HFF-Myc (cell line): ENCODE measurements around the gene ANAPC4.
A peak's percentile ranks its signal among the peaks of the same experiment; 100 is the strongest.

Source experiments
- DNase-seq: peaks from one replicate; pipeline ENCODE4 v3.0.0-alpha.2; 2011; ENCODE audit warnings: low read depth; ENCODE audit errors: extremely low read depth
- H3K4me3 ChIP-seq: replicated peaks from 2 replicates; pipeline ENCODE4 v1.5.1; 2011; ENCODE audit warnings: low read depth, mild to moderate bottlenecking, control low read depth, low read length
- TF ChIP-seq, protein P1 (sequence below): IDR thresholded peaks from 2 replicates; pipeline ENCODE4 v1.5.1; 2012; ENCODE audit warnings: mild to moderate bottlenecking, low read depth, low read length, control low read depth; ENCODE audit errors: missing control alignments

ANAPC4 gene

DNA sequence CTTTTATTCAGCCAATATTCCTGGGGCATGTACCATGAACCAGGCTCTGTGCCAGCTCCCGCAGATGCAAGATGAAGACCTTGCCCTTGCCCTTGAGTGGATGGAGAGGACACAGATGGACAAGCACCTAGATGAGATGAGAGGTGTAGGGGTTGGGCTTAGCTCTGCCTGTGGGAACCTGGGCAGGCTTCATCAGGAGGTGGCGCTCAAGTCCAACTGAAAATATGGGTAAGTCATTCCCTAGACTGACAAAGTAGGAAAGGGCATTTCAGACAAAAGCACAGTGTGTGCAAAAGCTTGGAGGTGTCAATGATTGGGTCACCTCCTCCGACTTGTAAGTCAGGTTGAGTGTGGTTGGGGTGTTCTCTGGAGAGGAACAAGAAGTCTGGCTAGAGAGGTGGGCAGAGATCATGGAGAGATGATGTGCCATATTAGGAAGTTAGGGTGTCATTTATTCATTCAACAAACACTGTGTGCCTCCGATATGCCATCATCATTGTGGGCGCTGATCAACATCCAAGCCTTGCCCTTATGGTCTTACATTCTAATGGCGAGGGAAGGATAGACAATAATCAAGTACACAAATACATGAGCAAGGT, 64.6 kb downstream of the ANAPC4 start:
- TF ChIP-seq, protein P1, sequence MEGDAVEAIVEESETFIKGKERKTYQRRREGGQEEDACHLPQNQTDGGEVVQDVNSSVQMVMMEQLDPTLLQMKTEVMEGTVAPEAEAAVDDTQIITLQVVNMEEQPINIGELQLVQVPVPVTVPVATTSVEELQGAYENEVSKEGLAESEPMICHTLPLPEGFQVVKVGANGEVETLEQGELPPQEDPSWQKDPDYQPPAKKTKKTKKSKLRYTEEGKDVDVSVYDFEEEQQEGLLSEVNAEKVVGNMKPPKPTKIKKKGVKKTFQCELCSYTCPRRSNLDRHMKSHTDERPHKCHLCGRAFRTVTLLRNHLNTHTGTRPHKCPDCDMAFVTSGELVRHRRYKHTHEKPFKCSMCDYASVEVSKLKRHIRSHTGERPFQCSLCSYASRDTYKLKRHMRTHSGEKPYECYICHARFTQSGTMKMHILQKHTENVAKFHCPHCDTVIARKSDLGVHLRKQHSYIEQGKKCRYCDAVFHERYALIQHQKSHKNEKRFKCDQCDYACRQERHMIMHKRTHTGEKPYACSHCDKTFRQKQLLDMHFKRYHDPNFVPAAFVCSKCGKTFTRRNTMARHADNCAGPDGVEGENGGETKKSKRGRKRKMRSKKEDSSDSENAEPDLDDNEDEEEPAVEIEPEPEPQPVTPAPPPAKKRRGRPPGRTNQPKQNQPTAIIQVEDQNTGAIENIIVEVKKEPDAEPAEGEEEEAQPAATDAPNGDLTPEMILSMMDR = peak; percentile 80
- no peak for DNase-seq

DNA sequence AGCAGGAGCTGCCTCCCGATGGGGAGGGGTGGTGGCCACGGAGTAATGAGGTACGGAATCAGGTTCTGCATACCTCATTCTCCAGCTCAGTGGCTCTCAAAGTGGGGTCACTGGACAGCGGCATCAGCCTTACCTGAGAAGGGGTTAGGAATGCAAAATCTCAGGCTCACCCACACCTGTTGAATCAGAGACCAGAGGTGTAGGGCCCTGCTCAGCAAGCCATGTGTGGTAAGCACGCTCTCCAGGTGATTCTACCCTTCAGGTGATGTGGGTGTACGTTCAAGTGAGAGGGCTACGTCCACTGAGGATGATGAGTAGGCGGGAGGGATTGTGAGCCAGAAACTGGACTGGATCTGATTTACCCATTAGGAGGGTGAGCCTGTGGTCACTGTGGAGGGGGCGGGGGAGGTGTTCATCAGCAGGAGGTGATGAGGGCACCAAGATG, 65.8 kb downstream of the ANAPC4 start:
- H3K4me3 ChIP-seq = no peak overlapping the region
- DNase-seq = no peak
- TF ChIP-seq, protein P1 = no peak

More for the DNA sequence above, 64.6 kb downstream of the ANAPC4 start:
- no peak overlapping the region for H3K4me3 ChIP-seq

GRCh38 chr4:25443851-25444250, 66.8 kb downstream of the ANAPC4 start:
- TF ChIP-seq, protein P1 = no peak
- no peak overlapping the region for H3K4me3 ChIP-seq
- no peak for DNase-seq

GRCh38 chr4:25446611-25447010, 69.5 kb downstream of the ANAPC4 start:
- no peak for DNase-seq
- TF ChIP-seq, protein P1 = no peak
- H3K4me3 ChIP-seq = no peak overlapping the region

DNA sequence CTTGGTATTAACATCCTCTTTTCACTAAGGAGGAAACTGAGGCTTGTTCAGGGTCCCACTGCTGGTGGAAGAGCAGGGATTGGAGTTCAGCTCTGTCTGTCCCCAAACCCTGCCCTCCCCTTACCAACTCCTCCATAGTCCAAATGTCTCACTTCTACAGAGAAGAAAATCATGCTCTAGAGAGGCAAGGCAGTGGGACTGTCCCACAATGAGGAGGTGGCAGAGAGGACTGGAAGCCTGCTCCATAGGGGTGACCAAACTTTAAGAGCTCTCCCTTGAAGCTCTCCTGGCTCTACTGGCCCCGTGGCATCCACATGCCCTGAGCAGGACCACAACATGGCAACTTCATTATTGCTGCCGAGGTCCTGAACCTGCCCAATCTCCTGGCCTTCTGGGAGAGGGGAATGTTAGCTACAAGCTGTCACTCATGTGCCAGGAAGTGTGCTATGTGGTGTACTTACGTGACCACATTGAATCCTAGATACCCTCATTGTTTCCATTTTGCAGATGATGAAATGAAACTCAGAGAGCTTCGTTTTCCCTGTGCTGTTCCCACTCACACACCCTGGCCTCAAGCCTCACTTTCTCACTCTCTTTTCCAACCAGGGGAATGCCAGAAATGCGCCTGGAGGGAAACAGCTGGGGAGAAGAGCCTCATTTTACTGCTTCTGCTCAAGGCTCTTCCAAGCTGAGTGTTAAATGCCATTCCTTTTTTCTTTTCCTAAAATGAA, 71.5 kb downstream of the ANAPC4 start:
- TF ChIP-seq, protein P1 = no peak
- DNase-seq = peak; percentile 38

GRCh38 chr4:25449270-25449669, 72.2 kb downstream of the ANAPC4 start:
- H3K4me3 ChIP-seq = no peak overlapping the region
- TF ChIP-seq, protein P1 = no peak
- DNase-seq = no peak

More for the DNA sequence above, 71.5 kb downstream of the ANAPC4 start:
- H3K4me3 ChIP-seq = no peak overlapping the region
